ENCODE data around the gene CASP2. TPM values are rescaled to one million over a fixed set of nuclear protein-coding genes. Genes with fewer than 3 reads are reported as not detected.
A peak's percentile ranks its signal among the peaks of the same experiment; 100 is the strongest.

The CASP2 gene
- total and polyA plus RNA-seq, 4 donors: 7.7 to 40.0 (median 23.3) TPM

- no peaks in the 10 kb centered on the region for H3K9me3 ChIP-seq (ENCODE audit: control insufficient read depth in 4 of 4, insufficient read depth in 3 of 4, low read length in 3 of 4)
- no peak for DNase-seq
- peaks cover 0 to 13% (median 0%) of the 10 kb centered on the region in 5 donors for H3K4me1 ChIP-seq (ENCODE audit: control insufficient read depth in 5 of 5, insufficient read depth in 5 of 5, low read length in 5 of 5)
- H3K27ac ChIP-seq (ENCODE audit: low read depth in 1 of 2, low read length in 1 of 2): no peak overlapping the region
- H3K27me3 ChIP-seq (ENCODE audit: control insufficient read depth in 3 of 3, insufficient read depth in 3 of 3, low read length in 2 of 3): peaks cover 0 to 5% (median 0%) of the 10 kb centered on the region in 3 donors
- no peaks in the 10 kb centered on the region for H3K36me3 ChIP-seq (ENCODE audit: control insufficient read depth in 4 of 4, insufficient read depth in 4 of 4, low read length in 4 of 4)
- ATAC-seq (ENCODE audit: insufficient read depth, low FRiP score): no peak
- no peak overlapping the region for H3K9ac ChIP-seq (ENCODE audit: insufficient read depth in 1 of 2, low read length in 2 of 2)
- 79% methylated on average over 11 of the region's 11 CpGs for WGBS, 2 donors
- no peak for TF ChIP-seq CTCF (IDR thresholded peaks at IDR 0.05; ENCODE audit: control extremely low read depth, extremely low read depth)
- no peak overlapping the region for H3K4me3 ChIP-seq
These were observed 45.8 kb upstream of the CASP2 start for GRCh38 chr7:143242306-143242705.

- peaks cover 0 to 5% (median 0%) of the 10 kb centered on the region in 3 donors for H3K27me3 ChIP-seq (ENCODE audit: control insufficient read depth in 3 of 3, insufficient read depth in 3 of 3, low read length in 2 of 3)
- no peaks in the 10 kb centered on the region for H3K9me3 ChIP-seq (ENCODE audit: control insufficient read depth in 4 of 4, insufficient read depth in 3 of 4, low read length in 3 of 4)
- H3K9ac ChIP-seq (ENCODE audit: insufficient read depth in 1 of 2, low read length in 2 of 2): no peak overlapping the region
- peaks cover 0 to 13% (median 0%) of the 10 kb centered on the region in 5 donors for H3K4me1 ChIP-seq (ENCODE audit: control insufficient read depth in 5 of 5, insufficient read depth in 5 of 5, low read length in 5 of 5)
- no peaks in the 10 kb centered on the region for H3K36me3 ChIP-seq (ENCODE audit: control insufficient read depth in 4 of 4, insufficient read depth in 4 of 4, low read length in 4 of 4)
- H3K4me3 ChIP-seq: no peak overlapping the region
- no peak overlapping the region for H3K27ac ChIP-seq (ENCODE audit: low read depth in 1 of 2, low read length in 1 of 2)
- TF ChIP-seq CTCF (IDR thresholded peaks at IDR 0.05; ENCODE audit: control extremely low read depth, extremely low read depth): no peak
- ATAC-seq (ENCODE audit: insufficient read depth, low FRiP score) (no peak), DNase-seq (peak in 2 of 3 donors; percentile 35 to 37)
- 70 to 78% methylated on average over 7 of the region's 7 CpGs for WGBS, 2 donors
These were observed 45.0 kb upstream of the CASP2 start for GRCh38 chr7:143243111-143243510.

GRCh38 chr7:143243614-143244013, 44.5 kb upstream of the CASP2 start:
- no peak for ATAC-seq (ENCODE audit: insufficient read depth, low FRiP score)
- H3K36me3 ChIP-seq (ENCODE audit: control insufficient read depth in 4 of 4, insufficient read depth in 4 of 4, low read length in 4 of 4): no peaks in the 10 kb centered on the region
- DNase-seq: peak; percentile 24 to 59 (median 56)
- H3K27me3 ChIP-seq (ENCODE audit: control insufficient read depth in 3 of 3, insufficient read depth in 3 of 3, low read length in 2 of 3): peaks cover 0 to 5% (median 0%) of the 10 kb centered on the region in 3 donors
- no peak overlapping the region for H3K9ac ChIP-seq (ENCODE audit: insufficient read depth in 1 of 2, low read length in 2 of 2)
- H3K9me3 ChIP-seq (ENCODE audit: control insufficient read depth in 4 of 4, insufficient read depth in 3 of 4, low read length in 3 of 4): no peaks in the 10 kb centered on the region
- peaks cover 0 to 13% (median 0%) of the 10 kb centered on the region in 5 donors for H3K4me1 ChIP-seq (ENCODE audit: control insufficient read depth in 5 of 5, insufficient read depth in 5 of 5, low read length in 5 of 5)
- H3K4me3 ChIP-seq: no peak overlapping the region
- no peak for TF ChIP-seq CTCF (IDR thresholded peaks at IDR 0.05; ENCODE audit: control extremely low read depth, extremely low read depth)
- WGBS, 2 donors: 65 to 74% methylated on average over 3 of the region's 3 CpGs
- H3K27ac ChIP-seq (ENCODE audit: low read depth in 1 of 2, low read length in 1 of 2): no peak overlapping the region

- Histone ChIP-seq H3K9ac (ENCODE audit: insufficient read depth in 1 of 2, low read length in 2 of 2) (no peak overlapping the region), H3K4me3 (no peak overlapping the region)
These were observed 43.8 kb upstream of the CASP2 start for GRCh38 chr7:143244321-143244720.

More at GRCh38 chr7:143244321-143244720, 43.8 kb upstream of the CASP2 start:
- 27 to 42% methylated on average over 1 of the region's 1 CpG for WGBS, 2 donors
- no peak for TF ChIP-seq CTCF (IDR thresholded peaks at IDR 0.05; ENCODE audit: control extremely low read depth, extremely low read depth)
- ATAC-seq (ENCODE audit: insufficient read depth, low FRiP score) (no peak), DNase-seq (no peak)
- H3K27ac ChIP-seq (ENCODE audit: low read depth in 1 of 2, low read length in 1 of 2): no peak overlapping the region
- H3K9me3 ChIP-seq (ENCODE audit: control insufficient read depth in 4 of 4, insufficient read depth in 3 of 4, low read length in 3 of 4): peaks cover 0 to 3% (median 0%) of the 10 kb centered on the region in 4 donors
- peaks cover 0 to 13% (median 0%) of the 10 kb centered on the region in 5 donors for H3K4me1 ChIP-seq (ENCODE audit: control insufficient read depth in 5 of 5, insufficient read depth in 5 of 5, low read length in 5 of 5)
- H3K36me3 ChIP-seq (ENCODE audit: control insufficient read depth in 4 of 4, insufficient read depth in 4 of 4, low read length in 4 of 4): no peaks in the 10 kb centered on the region
- peaks cover 0 to 5% (median 0%) of the 10 kb centered on the region in 3 donors for H3K27me3 ChIP-seq (ENCODE audit: control insufficient read depth in 3 of 3, insufficient read depth in 3 of 3, low read length in 2 of 3)
